Rectal smooth muscle tissue (tissue), 1 donor: ENCODE results near the gene TOX2.

Experiments used
- H3K27ac ChIP-seq: one replicate; pipeline ENCODE4 v1.7.0; 2013; ENCODE audit warnings: low read depth, low read length, inconsistent platforms
- H3K27me3 ChIP-seq: one replicate; pipeline ENCODE4 v1.7.0; 2013; ENCODE audit warnings: low read length; ENCODE audit not compliant: control insufficient read depth, insufficient read depth
- H3K36me3 ChIP-seq: one replicate; pipeline ENCODE4 v1.7.0; 2013; ENCODE audit warnings: low read length; ENCODE audit not compliant: control insufficient read depth, insufficient read depth
- H3K4me1 ChIP-seq: one replicate; pipeline ENCODE4 v1.7.0; 2013; ENCODE audit warnings: low read length; ENCODE audit not compliant: control insufficient read depth, insufficient read depth
- H3K4me3 ChIP-seq: one replicate; pipeline ENCODE4 v1.7.0; 2013; ENCODE audit warnings: low read length
- H3K9ac ChIP-seq: one replicate; pipeline ENCODE4 v1.7.0; 2013; ENCODE audit warnings: low read length

TOX2 gene

GRCh38 chr20:44080064-44080463 lies 165.4 kb downstream of the TOX2 start:
- no peaks in the 10 kb centered on the region for H3K36me3 ChIP-seq
- H3K4me1 ChIP-seq, result no peaks in the 10 kb centered on the region
- H3K9ac ChIP-seq, result no peak overlapping the region
- no peak overlapping the region for H3K27ac ChIP-seq
- H3K27me3 ChIP-seq, result no peaks in the 10 kb centered on the region
- H3K4me3 ChIP-seq, result no peak overlapping the region

GRCh38 chr20:44080646-44081267 lies 166.1 kb downstream of the TOX2 start:
- Histone ChIP-seq H3K27me3 (no peaks in the 10 kb centered on the region), H3K9ac (no peak overlapping the region), H3K27ac (no peak overlapping the region), H3K4me3 (no peak overlapping the region), H3K36me3 (no peaks in the 10 kb centered on the region), H3K4me1 (no peaks in the 10 kb centered on the region)

GRCh38 chr20:44081476-44081875 lies 166.8 kb downstream of the TOX2 start:
- Histone ChIP-seq H3K36me3 (no peaks in the 10 kb centered on the region), H3K27me3 (no peaks in the 10 kb centered on the region), H3K27ac (no peak overlapping the region), H3K4me1 (no peaks in the 10 kb centered on the region), H3K4me3 (no peak overlapping the region), H3K9ac (no peak overlapping the region)

- H3K27ac ChIP-seq, result no peak overlapping the region
- H3K36me3 ChIP-seq, result no peaks in the 10 kb centered on the region
- H3K4me3 ChIP-seq, result no peak overlapping the region
- H3K4me1 ChIP-seq, result no peaks in the 10 kb centered on the region
- no peak overlapping the region for H3K9ac ChIP-seq
- no peaks in the 10 kb centered on the region for H3K27me3 ChIP-seq
These were observed 167.2 kb downstream of the TOX2 start for GRCh38 chr20:44081888-44082287.

- Histone ChIP-seq H3K4me3 (no peak overlapping the region), H3K4me1 (no peaks in the 10 kb centered on the region), H3K9ac (no peak overlapping the region), H3K36me3 (no peaks in the 10 kb centered on the region), H3K27me3 (no peaks in the 10 kb centered on the region), H3K27ac (no peak overlapping the region)
These were observed 168.7 kb downstream of the TOX2 start for GRCh38 chr20:44083220-44083933.

- no peak overlapping the region for H3K27ac ChIP-seq
These were observed 169.8 kb downstream of the TOX2 start for GRCh38 chr20:44084439-44084838.

GRCh38 chr20:44084891-44085290 lies 170.2 kb downstream of the TOX2 start:
- Histone ChIP-seq H3K27me3 (no peaks in the 10 kb centered on the region), H3K27ac (no peak overlapping the region), H3K4me3 (no peak overlapping the region), H3K9ac (no peak overlapping the region), H3K36me3 (no peaks in the 10 kb centered on the region), H3K4me1 (no peaks in the 10 kb centered on the region)

More at GRCh38 chr20:44084439-44084838, 169.8 kb downstream of the TOX2 start:
- Histone ChIP-seq H3K9ac (no peak overlapping the region), H3K36me3 (no peaks in the 10 kb centered on the region), H3K4me3 (no peak overlapping the region), H3K4me1 (no peaks in the 10 kb centered on the region), H3K27me3 (no peaks in the 10 kb centered on the region)

- Histone ChIP-seq H3K36me3 (no peaks in the 10 kb centered on the region), H3K9ac (no peak overlapping the region), H3K27me3 (no peaks in the 10 kb centered on the region), H3K4me3 (no peak overlapping the region), H3K27ac (no peak overlapping the region), H3K4me1 (no peaks in the 10 kb centered on the region)
These were observed 171.2 kb downstream of the TOX2 start for GRCh38 chr20:44085616-44086434.

GRCh38 chr20:44087051-44087856 lies 172.6 kb downstream of the TOX2 start:
- H3K36me3 ChIP-seq, result no peaks in the 10 kb centered on the region
- no peaks in the 10 kb centered on the region for H3K4me1 ChIP-seq
- no peaks in the 10 kb centered on the region for H3K27me3 ChIP-seq
- no peak overlapping the region for H3K9ac ChIP-seq
- no peak overlapping the region for H3K27ac ChIP-seq
- no peak overlapping the region for H3K4me3 ChIP-seq

GRCh38 chr20:44087857-44088120 lies 173.1 kb downstream of the TOX2 start:
- no peak overlapping the region for H3K4me3 ChIP-seq
- no peaks in the 10 kb centered on the region for H3K27me3 ChIP-seq
- no peaks in the 10 kb centered on the region for H3K36me3 ChIP-seq
- no peak overlapping the region for H3K9ac ChIP-seq
- H3K4me1 ChIP-seq, result no peaks in the 10 kb centered on the region
- H3K27ac ChIP-seq, result no peak overlapping the region

GRCh38 chr20:44089987-44090674 lies 175.5 kb downstream of the TOX2 start:
- Histone ChIP-seq H3K36me3 (no peaks in the 10 kb centered on the region), H3K27me3 (no peaks in the 10 kb centered on the region), H3K4me3 (no peak overlapping the region), H3K4me1 (no peaks in the 10 kb centered on the region), H3K27ac (no peak overlapping the region), H3K9ac (no peak overlapping the region)

GRCh38 chr20:44091026-44091425 lies 176.4 kb downstream of the TOX2 start:
- no peaks in the 10 kb centered on the region for H3K4me1 ChIP-seq
- no peak overlapping the region for H3K4me3 ChIP-seq
- H3K27me3 ChIP-seq, result no peaks in the 10 kb centered on the region
- no peaks in the 10 kb centered on the region for H3K36me3 ChIP-seq
- no peak overlapping the region for H3K27ac ChIP-seq
- no peak overlapping the region for H3K9ac ChIP-seq
